GM19099 (cell line): Measurements from ENCODE around the gene IFI27.

ENCODE experiments used
- POLR2A ChIP-seq: IDR thresholded peaks from 3 replicates; pipeline ENCODE4 v1.6.1; 2011; ENCODE audit warnings: low read depth; ENCODE audit not compliant: insufficient read length; ENCODE audit errors: extremely low read depth

The IFI27 gene

DNA sequence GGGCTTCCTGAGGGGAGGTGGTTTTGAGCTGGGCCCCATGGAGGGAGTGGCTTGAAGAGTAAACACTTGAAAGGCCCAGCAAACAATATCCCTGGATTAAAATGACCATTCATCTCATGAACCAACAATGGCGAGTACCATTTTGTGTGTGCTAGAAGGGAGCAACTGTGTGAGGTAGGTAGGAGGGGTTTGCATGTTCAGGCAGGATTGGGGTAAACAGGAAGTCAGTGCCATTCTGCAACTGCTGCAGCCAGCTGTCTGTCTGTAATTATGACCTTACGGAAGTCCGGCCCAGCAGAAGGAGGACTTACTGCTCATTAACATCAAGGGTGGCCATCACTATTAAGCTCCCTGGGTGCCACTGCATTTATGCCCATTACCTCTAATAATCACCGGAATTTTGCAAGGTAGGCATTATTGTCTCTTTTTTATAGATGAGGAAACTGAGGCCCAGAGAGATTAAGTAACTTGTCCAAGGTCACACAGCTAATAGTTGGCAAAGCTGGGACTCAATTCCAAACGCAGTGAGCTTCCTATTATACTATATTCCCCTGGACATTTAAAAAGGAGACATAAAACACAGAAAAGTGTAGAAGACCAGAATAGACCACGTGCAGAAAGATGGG lies 35.5 kb downstream of the IFI27 start:
- TF ChIP-seq POLR2A: no peak

DNA sequence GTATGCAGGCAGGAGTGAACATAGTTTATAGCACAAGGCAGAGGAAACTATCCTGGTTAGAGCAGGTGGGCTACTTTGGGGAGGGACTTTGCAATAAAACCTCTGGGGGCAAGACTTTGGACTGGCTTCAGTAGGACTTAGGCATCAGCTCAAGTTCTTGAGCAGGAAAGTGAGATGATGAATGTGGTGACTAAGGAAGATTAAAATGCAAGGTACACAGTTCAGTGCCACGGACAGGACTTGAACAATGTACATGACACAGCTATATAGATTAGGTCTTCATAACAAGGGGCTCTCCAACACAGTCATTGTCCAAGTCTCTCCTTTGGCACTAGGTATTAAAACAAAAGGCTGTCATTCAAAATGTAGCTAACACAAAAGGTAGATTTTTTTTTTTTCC lies 42.1 kb downstream of the IFI27 start:
- TF ChIP-seq POLR2A: no peak

DNA sequence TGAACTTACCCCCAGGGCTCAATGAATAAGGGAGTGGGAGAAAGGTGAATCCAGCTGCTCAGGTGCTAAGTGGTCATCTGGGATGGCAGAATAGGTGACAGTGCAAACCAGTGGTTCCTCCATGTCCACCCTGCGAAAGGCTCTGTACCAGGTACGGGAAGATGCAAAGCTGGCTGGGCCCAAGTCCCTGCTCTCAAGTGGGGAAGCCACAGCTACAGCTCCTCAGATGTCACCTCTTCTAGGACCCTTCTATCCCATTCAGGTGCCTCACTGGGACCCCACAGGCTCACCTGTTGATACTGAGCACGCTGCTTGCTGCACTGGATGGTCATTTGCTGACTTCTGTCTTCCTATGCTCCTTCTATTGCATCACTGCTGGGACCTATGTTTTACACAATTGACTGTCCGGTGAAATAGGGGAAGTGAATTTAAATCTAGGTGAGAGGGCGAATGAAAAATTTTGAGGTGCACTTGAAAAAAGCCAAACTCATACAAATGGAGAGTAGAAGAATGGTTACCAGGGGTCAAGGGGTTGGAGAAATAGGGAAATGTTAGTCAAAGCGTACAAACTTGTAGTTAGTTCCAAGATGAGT lies 43.3 kb downstream of the IFI27 start:
- TF ChIP-seq POLR2A: no peak

DNA sequence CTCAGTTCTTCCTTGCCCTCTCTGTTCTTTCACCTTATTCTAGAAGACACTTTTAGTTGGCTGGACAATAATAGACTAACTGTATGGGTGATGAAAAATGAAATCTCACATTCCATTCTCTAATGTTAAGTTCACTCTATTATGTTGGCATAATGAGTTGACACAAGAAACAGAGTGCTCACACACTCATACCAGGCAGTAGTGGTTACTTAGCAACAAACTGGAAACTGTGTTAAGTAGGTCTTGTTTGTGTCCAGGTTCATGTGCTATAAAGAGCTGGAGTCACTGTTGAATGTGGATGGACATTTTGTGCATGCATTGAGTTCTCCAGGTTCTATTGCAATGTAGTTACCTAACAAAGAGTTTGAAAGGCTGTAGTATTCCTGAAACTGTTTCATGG lies 46.7 kb downstream of the IFI27 start:
- no peak for TF ChIP-seq POLR2A

DNA sequence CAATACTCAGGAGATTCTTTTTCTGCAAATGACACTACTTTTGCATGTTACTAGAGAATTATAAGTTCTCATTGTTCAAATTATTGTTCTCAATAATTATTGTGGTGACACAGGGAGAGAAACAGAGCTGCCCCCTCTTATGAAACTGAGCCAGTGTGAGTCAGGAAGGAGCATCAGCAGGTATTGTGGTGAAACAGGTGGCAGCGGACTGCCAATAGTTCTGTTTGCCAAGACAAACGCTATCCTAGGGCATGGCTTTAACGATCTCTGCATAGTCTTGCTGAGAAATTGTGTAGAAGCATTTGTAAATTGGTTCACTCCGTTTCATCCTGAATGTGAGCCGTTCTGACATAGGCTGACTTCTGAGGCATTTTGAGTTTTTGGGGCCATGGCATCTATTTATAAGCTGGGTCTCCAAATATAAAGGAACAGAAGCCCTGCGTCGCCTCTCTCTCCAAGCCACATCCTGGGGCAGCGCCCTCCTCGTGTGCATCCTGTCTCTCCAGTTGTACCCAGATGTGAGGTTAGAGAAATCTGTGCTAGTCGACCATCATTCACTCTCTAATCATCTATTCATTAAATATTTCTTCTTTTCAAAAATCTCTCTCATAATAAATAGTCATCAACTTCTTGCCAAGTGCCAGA lies 47.8 kb downstream of the IFI27 start:
- no peak for TF ChIP-seq POLR2A

DNA sequence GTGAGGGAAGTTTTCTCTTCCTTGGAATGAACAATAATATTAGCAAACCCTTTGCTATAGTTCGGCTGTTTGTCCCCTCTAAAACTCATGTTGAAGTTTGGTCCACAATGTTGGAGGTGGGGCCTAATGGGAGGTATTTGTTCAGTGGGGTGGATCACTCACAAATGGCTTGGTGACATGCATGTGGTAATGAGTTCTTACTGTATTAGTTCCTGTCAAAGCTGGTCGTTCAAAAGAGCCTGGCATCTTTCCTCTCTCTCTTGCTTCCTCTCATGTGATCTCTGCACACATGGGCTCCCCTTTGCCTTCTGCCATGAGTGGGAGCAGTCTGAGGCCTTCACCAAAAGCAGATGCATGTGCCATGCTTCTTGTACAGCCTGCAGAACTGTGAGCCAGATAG lies 50.5 kb downstream of the IFI27 start:
- no peak for TF ChIP-seq POLR2A

DNA sequence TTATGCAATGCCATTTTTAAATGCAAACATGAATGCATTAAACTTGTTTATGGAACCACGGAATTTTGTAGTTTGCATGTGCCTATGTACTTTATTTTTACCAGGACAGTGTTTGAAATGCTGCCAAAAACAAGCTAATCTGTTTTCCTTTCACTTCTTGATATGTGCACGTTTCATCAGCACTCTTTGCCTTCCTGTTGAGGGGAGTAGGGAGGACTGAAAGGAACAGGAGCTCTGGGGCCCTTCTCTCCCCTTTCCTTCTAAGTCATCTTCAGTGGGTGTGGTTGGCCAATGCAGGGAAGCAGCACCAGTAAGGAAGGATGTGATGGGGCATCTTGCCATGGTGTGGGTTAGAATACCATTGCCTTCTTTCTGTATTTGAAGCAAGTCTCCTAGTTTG lies 51.4 kb downstream of the IFI27 start:
- TF ChIP-seq POLR2A: no peak

DNA sequence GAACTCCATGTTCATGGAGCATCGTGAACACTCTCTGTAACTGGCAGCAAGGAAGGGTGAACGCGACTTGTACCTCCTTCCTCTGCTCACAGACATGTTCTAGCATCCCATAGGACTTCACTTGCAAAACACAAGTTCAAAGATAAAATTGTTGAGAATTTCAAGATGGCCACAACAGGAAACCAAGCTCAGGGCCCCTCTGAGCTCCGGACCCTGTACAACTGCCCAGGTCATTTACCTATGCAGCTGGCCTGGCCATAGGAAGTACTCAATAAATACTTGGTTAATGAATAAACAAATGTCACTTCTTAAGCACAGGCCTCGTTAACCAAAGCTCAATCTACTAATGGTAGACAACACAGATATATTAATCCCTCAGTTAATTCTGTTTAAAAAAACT lies 51.9 kb downstream of the IFI27 start:
- TF ChIP-seq POLR2A: no peak

DNA sequence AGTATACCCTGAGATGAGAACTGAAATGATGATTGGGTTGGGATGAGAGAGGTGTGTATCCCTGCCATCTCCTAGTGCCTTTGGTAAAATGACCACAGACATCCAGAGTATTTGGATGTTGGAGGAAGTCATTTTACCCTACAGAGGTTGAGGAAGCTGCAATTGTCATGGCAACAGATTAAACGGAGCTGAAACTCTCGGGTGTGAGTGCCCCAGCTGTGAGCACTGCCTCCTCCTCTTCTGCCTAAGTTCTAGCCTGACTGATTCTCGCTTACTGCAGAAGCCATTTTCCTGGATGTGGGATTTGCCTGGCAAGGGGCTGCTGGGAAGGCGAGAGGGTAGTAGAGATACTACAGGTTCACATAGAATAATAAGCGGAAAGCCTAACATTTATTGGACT lies 53.3 kb downstream of the IFI27 start:
- TF ChIP-seq POLR2A: no peak

DNA sequence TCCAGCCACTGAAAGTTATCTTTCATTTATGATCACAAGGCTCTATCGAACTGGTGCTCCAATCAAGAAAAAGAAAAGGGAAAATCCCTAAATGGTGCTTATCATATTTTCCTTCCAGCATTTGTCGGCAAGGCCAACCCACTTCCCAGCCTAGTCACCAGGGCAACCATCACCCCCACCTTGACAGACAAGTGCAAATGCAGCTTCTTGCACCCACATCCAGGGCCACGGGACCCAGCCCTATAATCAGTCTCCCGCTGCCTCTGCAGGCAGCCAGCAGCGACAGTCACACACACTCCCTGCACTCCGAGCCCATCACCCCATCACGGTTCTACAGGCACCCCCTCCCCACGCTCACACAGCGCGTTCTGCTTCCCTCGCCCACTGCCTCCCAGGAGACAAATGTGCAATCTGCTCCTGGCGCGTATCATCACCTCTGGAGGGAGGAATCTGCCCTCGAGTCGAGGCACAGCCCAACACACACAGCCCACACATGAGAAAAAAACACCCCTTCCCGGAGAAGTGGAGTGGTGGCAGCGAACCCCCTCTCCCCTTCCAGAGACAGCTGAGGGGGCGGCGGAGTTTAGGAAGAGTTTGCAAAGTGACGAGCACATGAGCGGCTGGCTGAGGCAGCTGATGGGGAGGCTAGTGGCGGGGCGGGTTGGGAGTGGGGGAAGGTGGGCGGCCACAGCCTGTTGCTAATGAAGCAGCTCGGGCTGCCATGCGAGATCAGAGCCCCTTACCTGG lies 54.3 kb downstream of the IFI27 start:
- no peak for TF ChIP-seq POLR2A

DNA sequence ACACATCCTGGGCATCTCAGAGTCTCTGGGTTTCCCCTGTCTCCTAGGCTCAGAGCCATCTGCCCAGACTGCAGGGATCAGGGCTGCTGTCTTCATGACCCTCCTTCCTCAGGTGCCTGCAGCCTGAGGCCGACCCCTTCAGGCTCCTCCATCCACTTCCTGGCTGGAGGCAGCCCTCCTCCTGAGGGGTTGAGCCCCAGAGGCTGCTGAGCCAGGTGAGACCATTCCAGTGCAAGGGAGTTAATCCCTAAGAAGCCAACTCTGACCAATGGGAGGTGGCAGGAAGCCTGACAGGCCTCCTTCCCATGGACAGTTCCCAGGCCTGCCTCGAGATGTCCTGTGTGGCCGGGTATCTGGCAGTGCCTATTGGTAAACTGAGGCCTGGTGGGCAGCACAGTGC lies 55.2 kb downstream of the IFI27 start:
- no peak for TF ChIP-seq POLR2A
